Measurements from ENCODE around the gene LRRC46. TPM values are rescaled to one million over a fixed set of nuclear protein-coding genes. Genes with fewer than 3 reads are reported as not detected.
A peak's percentile ranks its signal among the peaks of the same experiment; 100 is the strongest.

LRRC46 gene
- total and polyA plus RNA-seq, 9 of the 15 experiments (the other 6 are each of a cell fraction or from before 2014, with no cell fraction given), result 0.39 to 1.4 (median 0.53) TPM; not detected in 1

- H3K4me2 ChIP-seq (ENCODE audit: insufficient read depth, low read length), result peak overlapping the region; percentile 97
- POLR2A ChIA-PET, result interaction anchor here (1.0 to 4.0 kb wide), 3 partner anchors 10 to 124 kb away, joined by 3 to 28 read pairs (median 4); partner anchors contain the start of genes LRRC46 and MRPL10
- peaks cover 9% of the 10 kb centered on the region for H3K79me2 ChIP-seq (ENCODE audit: control insufficient read depth, insufficient read depth, low read length)
- H3K4me1 ChIP-seq (replicated peaks in 1 of 2; ENCODE audit: control insufficient read depth in 2 of 2, insufficient read depth in 2 of 2, low read length in 2 of 2), result peaks cover 13 to 30% of the 10 kb centered on the region in 2 experiments
- intact Hi-C loops (cut with micrococcal nuclease), result no loop called here
- H3K9me1 ChIP-seq (ENCODE audit: control insufficient read depth, insufficient read depth, low read length), result no peaks in the 10 kb centered on the region
- H3K4me3 ChIP-seq, result peak overlapping the region; percentile 79
- peaks cover 51% of the 10 kb centered on the region; the same call in 2 of the 3 replicates for H3K36me3 ChIP-seq (ENCODE audit: control insufficient read depth, insufficient read depth, low read length)
- no peak for FAIRE-seq
- BruUV-seq (replicated peaks), result no TSS peak
- TF ChIP-seq FOXP1 (CRISPR knock-in tag; IDR thresholded peaks at IDR 0.05) (no peak), PHF20 (IDR thresholded peaks at IDR 0.05; ENCODE audit: partially characterized antibody) (no peak), GTF2E2 (tag; IDR thresholded peaks at IDR 0.05) (no peak), LARP7 (IDR thresholded peaks at IDR 0.05) (no peak)
- peak in 2 of 4 experiments; percentile 23 to 28 for DNase-seq (ENCODE audit: extremely low read depth in 1 of 4, low spot score in 3 of 4)
- no peaks in the 10 kb centered on the region for H3K9me3 ChIP-seq (replicated peaks; ENCODE audit: control insufficient read depth, insufficient read depth, low read depth, low read length)
- in situ Hi-C loops (cut with MboI), result no loop called here
- peak overlapping the region; percentile 90 for H2AFZ ChIP-seq (ENCODE audit: low read depth, low read length)
- no peaks in the 10 kb centered on the region for H3K27me3 ChIP-seq (ENCODE audit: control insufficient read depth in 2 of 2, insufficient read depth in 2 of 2, low read length in 2 of 2)
- no peak for ATAC-seq
- WGBS (ENCODE audit: insufficient coverage, low coverage, missing lambda C conversion rate), result 10% methylated on average over 4 of the region's 4 CpGs
- peak overlapping the region; percentile 77 to 90 for H3K9ac ChIP-seq (ENCODE audit: insufficient read depth in 1 of 2, low read depth in 2 of 2, low read length in 2 of 2)
- peak overlapping the region; percentile 76; the same call in 2 of the 3 replicates for H3K27ac ChIP-seq (ENCODE audit: extremely low read depth, low read depth, low read length)
- H4K20me1 ChIP-seq (replicated peaks; ENCODE audit: control insufficient read depth, insufficient read depth, low read length), result no peaks in the 10 kb centered on the region
- CTCF ChIA-PET (ENCODE audit: low intra/inter-chr PET ratio), result no interaction called here
These were observed 10.4 kb upstream of the LRRC46 start for GRCh38 chr17:47821031-47821423.
